DLD1 (cell line): ENCODE data around the gene KMO.

Source experiments
- in situ Hi-C: cut with HindIII; loops from 2 replicates; pipeline ENCODE4 v1.10.0; 2017; ENCODE audit warnings: low sequenced_read_pairs

Gene KMO

DNA sequence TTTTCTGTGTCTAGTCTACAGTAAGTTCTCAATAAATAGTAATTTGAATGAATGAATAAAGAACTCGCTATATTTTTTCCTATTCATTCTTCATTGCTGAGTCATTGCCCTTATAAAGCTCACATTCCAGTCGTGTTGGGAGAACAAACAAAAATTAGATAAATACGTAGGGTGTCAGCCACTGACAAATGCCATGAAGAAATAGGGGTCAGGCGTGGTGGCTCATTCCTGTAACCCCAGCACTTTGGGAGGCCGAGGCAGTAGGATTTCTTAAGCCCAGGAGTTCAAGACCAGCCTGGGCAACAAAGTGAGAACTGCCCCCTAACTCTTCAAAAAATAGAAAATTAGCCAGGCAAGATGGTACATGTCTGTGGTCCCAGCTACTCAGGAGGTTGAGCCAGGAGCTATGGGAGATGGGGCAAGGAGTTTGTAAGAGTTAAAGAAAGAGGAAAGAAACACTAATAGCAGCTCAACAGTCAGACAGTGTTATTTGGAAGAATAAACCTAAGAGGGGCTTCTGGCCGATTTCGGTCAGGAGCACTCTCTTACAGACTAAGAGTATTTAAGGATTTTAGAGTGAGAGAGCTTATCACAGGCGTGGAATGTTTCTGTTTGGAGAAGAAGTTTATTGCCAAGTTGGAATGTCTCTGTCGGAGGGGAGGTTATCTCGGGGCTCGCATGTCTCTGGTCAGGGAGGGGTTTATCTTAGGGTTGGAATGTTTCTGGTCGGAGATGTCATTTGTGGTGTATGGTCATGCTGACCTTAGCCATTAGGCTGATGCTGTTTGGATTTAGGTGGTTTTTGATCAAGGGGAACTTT lies 109.8 kb downstream of the KMO start:
- in situ Hi-C loops, result loop anchor here (25.0 kb wide), 1 partner anchor 170 kb away; no protein-coding TSS in a partner anchor

DNA sequence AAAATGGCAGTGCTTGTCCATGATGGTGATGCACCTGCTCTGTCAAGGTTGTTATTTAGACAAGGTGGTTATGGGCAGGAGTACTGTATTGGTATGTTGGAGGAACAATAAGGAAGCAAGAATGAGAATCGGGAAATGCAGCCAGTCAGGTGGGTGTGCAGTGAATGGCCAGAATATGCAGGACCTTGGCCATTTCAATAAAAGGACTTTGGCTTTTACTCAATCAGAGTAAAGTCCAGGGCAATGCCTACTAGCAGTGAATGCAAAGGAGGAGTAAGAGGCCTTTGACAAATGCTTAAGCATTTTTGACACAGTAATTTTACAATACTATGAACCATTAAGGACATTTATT lies 110.4 kb downstream of the KMO start:
- in situ Hi-C loops, result loop anchor here (25.0 kb wide), 1 partner anchor 170 kb away; no protein-coding TSS in a partner anchor

DNA sequence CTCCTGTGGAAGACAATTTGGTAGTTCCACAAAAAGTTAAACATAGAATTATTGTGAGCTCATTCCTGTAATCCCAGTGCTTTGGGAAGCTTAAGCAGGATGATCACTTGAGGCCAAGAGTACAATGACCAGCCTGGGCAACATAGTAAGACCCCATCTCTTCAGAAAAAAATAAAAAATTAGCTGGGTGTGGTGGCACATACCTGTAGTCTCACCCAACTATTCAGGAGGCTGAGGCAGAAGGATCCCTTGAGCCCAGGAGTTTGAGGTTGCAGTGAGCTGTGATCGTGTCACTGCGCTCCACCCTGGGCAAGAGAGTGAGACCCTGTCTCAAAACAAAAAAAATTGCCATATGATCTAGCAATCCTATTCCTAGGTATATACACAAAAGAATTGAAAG lies 112.1 kb downstream of the KMO start:
- in situ Hi-C loops, result loop anchor here (25.0 kb wide), 1 partner anchor 168 kb away; no protein-coding TSS in a partner anchor

DNA sequence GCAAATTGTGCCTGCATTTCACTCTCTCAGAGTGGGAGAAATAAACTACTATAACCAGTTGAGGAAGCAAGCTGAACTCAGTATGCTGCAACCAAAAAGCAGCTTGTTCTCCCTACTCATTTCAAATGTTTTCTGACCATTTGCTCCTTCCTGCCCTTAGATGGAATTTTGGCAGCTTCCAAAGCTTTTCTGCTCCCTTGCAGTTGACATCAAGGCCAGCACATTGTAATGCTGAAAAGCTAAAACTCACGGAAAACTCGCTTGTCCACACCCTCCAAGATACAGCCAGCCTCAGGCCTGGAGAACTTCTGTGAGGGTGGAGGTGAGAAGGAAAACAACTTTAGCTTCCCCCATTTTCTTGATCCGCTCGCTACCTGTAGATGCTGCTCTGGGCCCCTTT lies 113.0 kb downstream of the KMO start:
- in situ Hi-C loops, result loop anchor here (25.0 kb wide), 1 partner anchor 167 kb away; no protein-coding TSS in a partner anchor
